ENCODE results near the gene DNAJC27. TPM values are rescaled to one million over a fixed set of nuclear protein-coding genes. Genes with fewer than 3 reads are reported as not detected.

Gene DNAJC27
- total and polyA plus RNA-seq, 9 of the 15 experiments (the other 6 are each of a cell fraction or from before 2014, with no cell fraction given): 0.53 to 5.9 (median 3.0) TPM

GRCh38 chr2:25018681-25019080, 46.9 kb upstream of the DNAJC27 start:
- 29% methylated on average over 7 of the region's 7 CpGs for WGBS (ENCODE audit: insufficient coverage, low coverage, missing lambda C conversion rate)
- peaks cover 17 to 23% of the 10 kb centered on the region in 2 experiments for H3K27me3 ChIP-seq (ENCODE audit: control insufficient read depth in 2 of 2, insufficient read depth in 2 of 2, low read length in 2 of 2)
- H3K9ac ChIP-seq (ENCODE audit: insufficient read depth in 1 of 2, low read depth in 2 of 2, low read length in 2 of 2): no peak overlapping the region
- ChIA-PET POLR2A (no interaction called here), CTCF (ENCODE audit: low intra/inter-chr PET ratio) (no interaction called here)
- no peaks in the 10 kb centered on the region for H3K79me2 ChIP-seq (ENCODE audit: control insufficient read depth, insufficient read depth, low read length)
- H3K36me3 ChIP-seq (ENCODE audit: control insufficient read depth, insufficient read depth, low read length): no peaks in the 10 kb centered on the region
- H3K4me2 ChIP-seq (ENCODE audit: insufficient read depth, low read length): no peak overlapping the region
- no TSS peak for BruUV-seq (replicated peaks)
- intact Hi-C loops (cut with micrococcal nuclease) (no loop called here), in situ Hi-C loops (cut with MboI) (no loop called here)
- H3K9me3 ChIP-seq (replicated peaks; ENCODE audit: control insufficient read depth, insufficient read depth, low read depth, low read length): no peaks in the 10 kb centered on the region
- H3K4me1 ChIP-seq (replicated peaks in 1 of 2; ENCODE audit: control insufficient read depth in 2 of 2, insufficient read depth in 2 of 2, low read length in 2 of 2): no peaks in the 10 kb centered on the region
- H4K20me1 ChIP-seq (replicated peaks; ENCODE audit: control insufficient read depth, insufficient read depth, low read length): peaks cover 3% of the 10 kb centered on the region; the same call in 1 of the 2 replicates
- TF ChIP-seq SNRNP70 (optimal IDR thresholded peaks at IDR 0.05; ENCODE audit: low read depth, low read length) (no peak), EP300 (IDR thresholded peaks at IDR 0.05; ENCODE audit: low read length) (no peak), ZMIZ1 (IDR thresholded peaks at IDR 0.05; ENCODE audit: low read depth in 2 of 2, low read length in 2 of 2) (no peak), CBFA2T3 (IDR thresholded peaks at IDR 0.05) (no peak), HOMEZ (CRISPR knock-in tag; IDR thresholded peaks at IDR 0.05) (no peak), NEUROD1 (IDR thresholded peaks at IDR 0.05; ENCODE audit: borderline replicate concordance, low read depth, low read length, partially characterized antibody) (no peak), MTA2 (IDR thresholded peaks at IDR 0.05; ENCODE audit: low read depth) (no peak), ZNF384 (IDR thresholded peaks at IDR 0.05; ENCODE audit: low read depth, low read length) (no peak)
- DNase-seq (ENCODE audit: extremely low read depth in 1 of 4, low spot score in 3 of 4) (no peak), ATAC-seq (no peak), FAIRE-seq (no peak)
- H3K4me3 ChIP-seq: no peak overlapping the region
- H2AFZ ChIP-seq (ENCODE audit: low read depth, low read length): no peak overlapping the region
- H3K27ac ChIP-seq (ENCODE audit: extremely low read depth, low read depth, low read length): no peak overlapping the region
- H3K9me1 ChIP-seq (ENCODE audit: control insufficient read depth, insufficient read depth, low read length): no peaks in the 10 kb centered on the region

Measured in K562 (cell line).